HG03135 (cell line): ENCODE results near the gene NHEJ1.
A peak's percentile ranks its signal among the peaks of the same experiment; 100 is the strongest.

Experiments used
- ATAC-seq: cut with Tn5 transposase; IDR thresholded peaks from one replicate; pipeline ENCODE4 v1.9.1; 2021; ENCODE audit warnings: mild to moderate bottlenecking, moderate library complexity; ENCODE audit not compliant: unreplicated experiment

Gene NHEJ1

DNA sequence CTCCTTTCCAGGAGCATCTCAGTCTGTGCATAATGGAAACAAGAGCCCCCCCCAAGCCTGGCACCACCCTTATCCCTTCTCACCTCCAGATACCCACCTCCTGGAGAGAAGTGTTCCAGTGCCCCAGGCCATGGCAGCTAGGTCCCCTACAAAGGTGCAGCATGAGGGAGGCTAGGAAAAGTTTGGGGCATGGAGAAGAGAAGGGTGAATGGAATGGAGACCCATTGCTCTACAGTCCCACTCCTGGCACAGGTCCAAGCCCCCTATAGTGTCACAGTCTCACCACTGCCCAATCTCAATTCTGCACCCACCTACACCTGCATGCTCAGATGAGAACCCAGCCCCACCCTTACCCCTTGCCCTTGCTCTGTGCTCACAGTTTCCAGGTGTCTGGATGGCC is 8.3 kb upstream of the NHEJ1 start:
- no peak for ATAC-seq

- no peak for ATAC-seq
Observed at GRCh38 chr2:219168526-219168925, 7.9 kb upstream of the NHEJ1 start.

DNA sequence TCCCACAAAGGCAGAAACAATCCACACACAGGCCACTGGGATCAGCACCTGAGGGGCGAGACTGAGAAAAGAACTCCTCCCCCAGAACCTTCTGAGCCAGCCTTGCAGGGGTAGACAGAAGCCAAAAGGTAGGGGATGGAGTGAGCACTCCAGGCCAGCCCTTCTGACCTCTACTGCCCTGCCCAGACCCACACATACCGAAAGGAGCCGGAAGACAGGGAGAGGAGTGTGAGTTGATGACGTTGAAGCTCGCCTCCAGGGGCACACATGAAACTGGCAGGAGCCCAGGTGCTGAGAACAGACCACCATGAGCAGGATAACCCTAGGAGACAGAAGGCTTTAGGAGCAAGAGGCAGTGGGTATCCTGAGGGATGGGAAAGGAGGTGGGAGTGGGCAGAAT is 7.4 kb upstream of the NHEJ1 start:
- ATAC-seq, result no peak

- no peak for ATAC-seq
Observed at GRCh38 chr2:219165058-219165911, 4.7 kb upstream of the NHEJ1 start.

- ATAC-seq, result no peak
Observed at GRCh38 chr2:219163156-219163555, 2.5 kb upstream of the NHEJ1 start.

GRCh38 chr2:219161097-219161496 is 482 bp upstream of the NHEJ1 start:
- ATAC-seq, result no peak

GRCh38 chr2:219159771-219160185 is 837 bp downstream of the NHEJ1 start:
- peak; percentile 0 for ATAC-seq

DNA sequence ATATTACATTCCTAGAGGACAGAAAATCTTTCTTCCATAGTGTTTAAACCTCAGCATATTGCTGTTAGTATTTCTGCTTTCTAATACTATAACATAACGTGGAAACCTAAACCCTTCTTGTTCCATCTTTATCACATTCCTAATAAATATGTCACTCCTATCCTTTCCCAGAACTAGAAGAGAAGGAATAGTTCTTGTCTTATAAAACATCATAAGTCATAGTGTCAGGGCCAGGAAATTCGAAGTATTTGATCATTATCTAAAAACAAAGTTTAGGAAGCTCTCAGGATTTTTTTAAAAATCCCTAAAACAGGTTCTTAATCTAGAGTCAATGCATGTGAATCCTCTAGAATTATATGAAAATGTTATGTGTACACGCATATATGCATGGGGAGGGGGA is 2.0 kb downstream of the NHEJ1 start:
- ATAC-seq, result no peak

DNA sequence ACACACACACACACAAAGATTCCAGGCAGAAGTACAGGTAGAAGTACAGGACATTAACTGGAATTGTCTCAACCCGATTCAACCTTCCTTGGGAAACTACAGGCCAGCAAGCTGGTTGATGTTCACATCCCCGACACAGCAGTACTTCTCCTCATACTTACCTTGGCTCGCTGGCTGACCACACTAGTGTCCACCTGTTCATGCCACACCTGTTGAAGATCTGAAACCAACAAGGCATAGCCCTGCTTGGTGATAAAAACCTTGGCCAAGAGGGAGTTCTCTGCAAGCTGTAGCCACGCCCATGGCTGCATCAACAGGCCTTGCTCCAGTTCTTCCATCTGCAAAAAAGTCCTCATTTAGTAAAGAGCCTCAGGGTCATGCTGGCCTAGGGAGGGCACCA is 2.6 kb downstream of the NHEJ1 start:
- ATAC-seq, result no peak

GRCh38 chr2:219157396-219157795 is 3.2 kb downstream of the NHEJ1 start:
- ATAC-seq, result no peak

DNA sequence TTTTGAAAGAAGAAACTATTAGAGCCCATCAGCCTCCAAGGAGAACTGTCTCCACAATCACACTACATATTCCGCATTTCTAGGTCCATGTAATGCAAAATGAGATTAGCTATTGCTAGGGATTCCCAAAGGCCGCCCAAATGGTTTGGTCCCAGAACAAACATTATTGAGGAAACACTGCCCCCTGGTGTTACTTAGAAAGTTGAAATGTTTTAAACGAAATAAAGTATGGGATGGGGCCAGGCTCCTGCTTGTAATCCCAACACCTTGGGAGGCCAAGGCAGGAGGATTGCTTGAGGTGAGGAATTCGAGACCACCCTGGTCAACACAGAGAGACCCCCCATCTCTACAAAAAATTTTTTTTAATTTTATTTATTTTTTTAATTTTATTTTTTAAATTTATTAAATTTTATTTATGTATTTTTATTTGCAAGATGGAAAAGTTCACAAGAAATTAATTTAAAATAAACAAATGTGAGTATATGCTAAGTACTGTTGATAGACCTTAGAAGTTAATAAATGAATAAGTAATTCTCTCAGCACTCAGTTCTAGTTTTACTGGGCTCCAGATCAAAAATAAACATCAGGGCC is 5.5 kb downstream of the NHEJ1 start:
- ATAC-seq, result no peak

DNA sequence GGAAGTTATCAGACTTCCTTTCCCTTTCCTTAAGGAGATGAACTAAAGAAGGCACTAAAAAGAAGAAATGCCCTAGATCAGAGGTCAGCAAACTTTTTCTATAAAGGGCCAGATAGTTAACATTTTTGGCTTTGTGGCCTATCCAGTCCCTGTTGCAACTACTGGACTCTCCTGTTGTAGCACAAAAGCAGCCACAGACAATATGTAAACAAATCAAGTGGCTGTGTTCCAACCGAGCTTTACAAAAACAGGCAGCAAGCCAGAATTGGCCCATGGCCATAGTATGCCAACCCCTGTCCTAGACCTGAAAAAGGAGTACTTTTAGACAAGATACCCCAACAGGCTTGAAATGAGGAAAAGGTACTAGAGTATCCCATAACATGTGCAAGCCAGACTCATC is 10.9 kb downstream of the NHEJ1 start:
- ATAC-seq, result no peak

GRCh38 chr2:219142329-219142728 is 18.3 kb downstream of the NHEJ1 start:
- no peak for ATAC-seq

DNA sequence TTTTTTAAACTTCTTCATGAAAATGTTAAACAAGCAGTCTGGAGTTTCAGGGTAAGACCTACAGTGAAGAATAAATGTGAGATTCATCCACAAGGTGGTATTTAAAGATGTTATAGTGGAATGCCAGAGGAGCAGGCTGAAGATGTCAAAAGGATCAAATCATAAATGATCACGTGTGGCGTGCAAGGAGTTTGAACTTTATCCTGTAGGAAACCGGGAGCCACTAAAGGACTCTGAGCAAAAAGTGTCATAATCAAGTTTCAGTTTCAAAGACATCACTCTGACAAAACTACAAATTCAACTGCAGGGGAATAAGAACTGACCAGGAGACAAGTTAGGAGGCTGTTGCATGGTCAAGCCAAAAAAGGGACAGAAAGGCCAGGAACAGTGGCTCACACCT is 19.9 kb downstream of the NHEJ1 start:
- no peak for ATAC-seq

- no peak for ATAC-seq
Observed at GRCh38 chr2:219133976-219134375, 26.6 kb downstream of the NHEJ1 start.

GRCh38 chr2:219131744-219132143 is 28.9 kb downstream of the NHEJ1 start:
- ATAC-seq, result no peak

- no peak for ATAC-seq
Observed at GRCh38 chr2:219131327-219131726, 29.3 kb downstream of the NHEJ1 start.

GRCh38 chr2:219129589-219129988 is 31.0 kb downstream of the NHEJ1 start:
- ATAC-seq, result no peak

GRCh38 chr2:219128396-219128795 is 32.2 kb downstream of the NHEJ1 start:
- no peak for ATAC-seq

GRCh38 chr2:219127037-219127635 is 33.5 kb downstream of the NHEJ1 start:
- no peak for ATAC-seq

DNA sequence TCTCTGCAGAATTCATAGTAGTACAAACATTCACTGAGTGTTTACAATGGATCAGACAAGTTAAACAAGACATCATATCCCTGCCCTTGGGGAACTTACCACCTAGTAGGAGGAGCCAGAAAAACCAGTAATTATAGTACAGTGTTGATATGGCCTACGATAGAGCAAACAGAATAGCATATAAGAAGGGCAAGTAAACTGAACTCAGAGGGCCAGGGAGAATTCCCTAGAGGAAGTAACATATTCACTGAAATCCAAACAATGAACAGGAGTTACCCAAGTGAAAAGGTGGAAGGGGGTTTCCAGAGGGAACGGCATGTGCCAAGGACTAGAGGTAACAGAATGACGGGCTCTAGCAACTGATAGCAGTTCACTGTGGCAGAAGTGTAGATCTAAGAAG is 34.1 kb downstream of the NHEJ1 start:
- no peak for ATAC-seq

DNA sequence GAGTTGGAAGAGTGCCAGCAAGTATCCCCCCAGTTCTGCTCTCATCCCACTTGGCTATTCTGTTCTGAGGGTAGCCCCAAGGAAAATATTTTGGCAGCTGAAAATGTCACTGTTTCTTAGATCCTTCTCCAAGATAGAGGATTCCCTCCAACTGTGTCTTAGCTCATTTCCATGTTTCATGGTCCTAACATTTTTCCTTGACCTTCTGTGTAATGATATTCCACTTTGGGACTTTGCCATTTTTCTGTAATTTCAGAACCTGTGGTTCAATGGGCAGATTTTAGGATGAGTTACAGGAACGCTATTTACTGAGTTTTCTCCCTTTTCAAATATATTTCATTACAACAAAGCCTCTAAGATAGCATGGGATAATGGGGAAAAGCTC is 34.7 kb downstream of the NHEJ1 start:
- no peak for ATAC-seq
